Suprapubic skin (tissue), 4 donors: Measurements from ENCODE around the gene CRPPA.

Experiments
- POLR2A ChIP-seq, 2 donors: fragments of 450-650 bp; IDR thresholded peaks; one replicate each; pipeline ENCODE4 v1.6.1; 2017; ENCODE audit warnings: antibody characterized with exemption in 2 of 2, mild to moderate bottlenecking in 2 of 2, moderate library complexity in 2 of 2
- POLR2AphosphoS5 ChIP-seq, 3 donors: sonication (generic); formaldehyde crosslinking; IDR thresholded peaks; one replicate each; pipeline ENCODE4 v1.6.1; 2017; ENCODE audit warnings: antibody characterized with exemption in 3 of 3
- TF ChIP-seq, protein P1 (sequence below), 2 donors: fragments of 200-600 bp in 1 of 2; fragments of 450-650 bp in 1 of 2; sonication (generic) in 1 of 2; IDR thresholded peaks; one replicate each; pipeline ENCODE4 v1.5.1; 2016 to 2019; ENCODE audit warnings: antibody characterized with exemption in 2 of 2, mild to moderate bottlenecking in 1 of 2, moderate library complexity in 1 of 2

DNA sequence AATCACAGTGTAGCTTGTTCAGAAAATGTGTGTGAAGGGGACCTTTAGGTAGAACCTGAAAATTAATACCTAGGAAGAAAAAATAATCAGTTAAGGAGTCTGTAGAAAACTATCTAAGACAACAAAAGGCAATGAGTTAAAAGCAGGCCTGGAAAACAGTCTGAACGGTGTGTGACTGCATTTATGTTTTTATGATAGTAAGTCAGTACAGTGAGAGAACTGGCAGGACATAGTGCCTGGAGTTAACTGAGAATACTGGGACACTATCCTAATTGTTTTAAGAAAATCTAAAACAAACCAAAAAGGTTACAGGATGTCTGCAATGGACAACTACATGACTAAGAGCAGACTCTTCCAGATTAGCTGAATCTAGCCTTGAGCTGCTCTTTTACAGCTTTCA is 17.9 kb downstream of the CRPPA start:
- TF ChIP-seq, protein P1, sequence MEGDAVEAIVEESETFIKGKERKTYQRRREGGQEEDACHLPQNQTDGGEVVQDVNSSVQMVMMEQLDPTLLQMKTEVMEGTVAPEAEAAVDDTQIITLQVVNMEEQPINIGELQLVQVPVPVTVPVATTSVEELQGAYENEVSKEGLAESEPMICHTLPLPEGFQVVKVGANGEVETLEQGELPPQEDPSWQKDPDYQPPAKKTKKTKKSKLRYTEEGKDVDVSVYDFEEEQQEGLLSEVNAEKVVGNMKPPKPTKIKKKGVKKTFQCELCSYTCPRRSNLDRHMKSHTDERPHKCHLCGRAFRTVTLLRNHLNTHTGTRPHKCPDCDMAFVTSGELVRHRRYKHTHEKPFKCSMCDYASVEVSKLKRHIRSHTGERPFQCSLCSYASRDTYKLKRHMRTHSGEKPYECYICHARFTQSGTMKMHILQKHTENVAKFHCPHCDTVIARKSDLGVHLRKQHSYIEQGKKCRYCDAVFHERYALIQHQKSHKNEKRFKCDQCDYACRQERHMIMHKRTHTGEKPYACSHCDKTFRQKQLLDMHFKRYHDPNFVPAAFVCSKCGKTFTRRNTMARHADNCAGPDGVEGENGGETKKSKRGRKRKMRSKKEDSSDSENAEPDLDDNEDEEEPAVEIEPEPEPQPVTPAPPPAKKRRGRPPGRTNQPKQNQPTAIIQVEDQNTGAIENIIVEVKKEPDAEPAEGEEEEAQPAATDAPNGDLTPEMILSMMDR (IDR thresholded peaks at IDR 0.05): no peak
- TF ChIP-seq POLR2A (IDR thresholded peaks at IDR 0.05) (no peak), POLR2AphosphoS5 (IDR thresholded peaks at IDR 0.05) (no peak)
